ENCODE data around the gene CLCA2. TPM values are rescaled to one million over a fixed set of nuclear protein-coding genes. Genes with fewer than 3 reads are reported as not detected.

CLCA2 gene
- total and polyA plus RNA-seq, 4 donors: not detected

GRCh38 chr1:86394416-86394815, 29.6 kb upstream of the CLCA2 start:
- H3K4me3 ChIP-seq (ENCODE audit: low read depth in 1 of 3, low read length in 3 of 3): no peak overlapping the region
- H3K9me3 ChIP-seq (ENCODE audit: control insufficient read depth in 4 of 4, low read length in 3 of 4): no peaks in the 10 kb centered on the region
- H3K4me1 ChIP-seq (ENCODE audit: control insufficient read depth in 4 of 4, insufficient read depth in 4 of 4, low read length in 3 of 4): peaks cover 0 to 7% (median 5%) of the 10 kb centered on the region in 4 donors
- no peaks in the 10 kb centered on the region for H3K36me3 ChIP-seq (ENCODE audit: control insufficient read depth in 4 of 4, insufficient read depth in 3 of 4, low read depth in 1 of 4, low read length in 3 of 4)
- H3K9ac ChIP-seq (ENCODE audit: low read depth in 1 of 2, low read length in 2 of 2): no peak overlapping the region
- H3K27me3 ChIP-seq (ENCODE audit: control insufficient read depth in 4 of 4, insufficient read depth in 4 of 4, low read length in 3 of 4): no peaks in the 10 kb centered on the region
- 89% methylated on average over 2 of the region's 2 CpGs for WGBS
- no peak for DNase-seq (ENCODE audit: low spot score)
- H3K27ac ChIP-seq (ENCODE audit: low read depth in 1 of 2, low read length in 2 of 2): no peak overlapping the region
- TF ChIP-seq HNF4A (conservative IDR thresholded peaks at IDR 0.05): no peak
- no peak for TF ChIP-seq REST (IDR thresholded peaks at IDR 0.05)
- no peak for TF ChIP-seq FOXA2 (IDR thresholded peaks at IDR 0.05)
- no peak for TF ChIP-seq RXRA (IDR thresholded peaks at IDR 0.05)
- TF ChIP-seq CTCF (IDR thresholded peaks at IDR 0.05; ENCODE audit: low read depth, low read length, missing input control): no peak
- TF ChIP-seq TAF1 (conservative IDR thresholded peaks at IDR 0.05): no peak
- TF ChIP-seq YY1 (IDR thresholded peaks at IDR 0.05): no peak
- no peak for TF ChIP-seq ATF3 (IDR thresholded peaks at IDR 0.05)
- no peak for TF ChIP-seq HNF4G (IDR thresholded peaks at IDR 0.05)
- TF ChIP-seq ZBTB33 (IDR thresholded peaks at IDR 0.05): no peak
- TF ChIP-seq FOXA1 (IDR thresholded peaks at IDR 0.05): no peak
- TF ChIP-seq MAX (IDR thresholded peaks at IDR 0.05): no peak
- no peak for TF ChIP-seq NR2F2 (IDR thresholded peaks at IDR 0.05)
- no peak for TF ChIP-seq RAD21 (IDR thresholded peaks at IDR 0.05)
- no peak for TF ChIP-seq EGR1 (IDR thresholded peaks at IDR 0.05; ENCODE audit: low read depth in 2 of 2)
- TF ChIP-seq SP1 (IDR thresholded peaks at IDR 0.05): no peak
- no peak for TF ChIP-seq JUND (IDR thresholded peaks at IDR 0.05)

Data from liver (tissue), 9 donors.